NOMO-1 treated with dmso at 0.1 percent for 144 hours (cell line): Measurements from ENCODE around the gene RPLP2.

ENCODE experiments used
- DNase-seq: peaks from one replicate; lab custom pipeline; 2025; ENCODE audit not compliant: unreplicated experiment; lab: John Stamatoyannopoulos, UW

The RPLP2 gene

DNA sequence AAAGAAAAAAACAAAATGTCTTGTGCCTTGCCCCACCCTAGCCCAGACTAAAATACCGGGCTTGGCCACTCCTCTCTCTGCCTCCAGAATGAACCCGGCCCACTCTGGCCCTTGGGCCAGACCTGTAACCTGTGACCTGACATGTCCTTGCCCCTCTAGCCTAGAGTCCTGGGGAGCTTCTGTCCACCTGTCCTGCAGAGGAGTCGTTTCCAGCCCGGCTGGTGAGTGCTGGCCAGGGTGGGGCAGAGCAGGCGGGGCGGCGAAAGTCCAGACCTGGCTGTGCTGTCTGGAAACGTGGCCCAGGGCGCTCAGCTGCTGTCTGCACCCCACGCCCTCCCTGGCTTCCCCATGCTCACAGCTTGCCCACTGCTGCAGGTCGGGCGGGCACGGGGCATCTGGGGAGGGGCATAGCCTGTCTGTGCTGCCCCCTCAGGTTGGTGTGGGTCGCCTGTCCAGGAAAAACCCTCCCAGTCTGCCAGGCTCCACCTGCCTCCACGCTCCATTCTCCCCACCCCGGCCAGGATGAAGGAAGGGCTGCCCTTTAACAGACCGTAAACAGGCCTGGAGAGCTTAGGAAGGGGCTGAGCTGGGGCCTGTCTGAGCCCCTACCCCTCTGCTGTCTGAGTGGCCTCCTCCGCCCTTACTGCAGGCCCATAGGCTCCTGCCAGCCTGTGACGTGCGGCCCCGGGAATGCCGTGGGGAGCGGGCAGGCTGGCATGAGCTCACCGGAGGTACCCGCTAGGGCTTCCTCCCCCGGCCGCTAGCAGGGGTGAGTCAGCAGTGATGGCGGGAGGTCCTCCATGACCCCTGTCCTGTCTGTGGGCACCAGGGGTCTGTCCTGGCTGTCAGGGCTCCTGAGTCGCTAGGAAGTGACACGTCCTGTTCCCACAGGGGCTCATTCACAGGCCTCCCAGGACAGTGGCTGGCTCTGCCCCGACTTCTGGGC, 24.9 kb downstream of the RPLP2 start:
- no peak for DNase-seq

DNA sequence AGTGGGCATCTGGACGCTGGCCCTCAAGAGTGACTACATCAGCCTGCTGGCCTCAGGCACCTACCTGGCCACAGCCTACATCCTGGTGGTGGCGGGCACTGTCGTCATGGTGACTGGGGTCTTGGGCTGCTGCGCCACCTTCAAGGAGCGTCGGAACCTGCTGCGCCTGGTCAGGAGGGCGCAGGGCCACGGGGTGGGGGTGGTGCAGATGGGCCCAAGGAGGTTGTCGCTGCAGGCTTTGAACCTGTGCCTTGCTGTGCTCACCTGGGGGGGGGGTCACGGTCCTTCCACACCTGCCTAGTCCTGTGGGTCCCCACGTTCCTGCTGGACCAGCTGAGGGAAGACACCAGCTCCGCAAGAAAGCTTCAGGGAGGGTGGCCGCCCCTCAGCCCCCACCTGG, 26.5 kb downstream of the RPLP2 start:
- no peak for DNase-seq

DNA sequence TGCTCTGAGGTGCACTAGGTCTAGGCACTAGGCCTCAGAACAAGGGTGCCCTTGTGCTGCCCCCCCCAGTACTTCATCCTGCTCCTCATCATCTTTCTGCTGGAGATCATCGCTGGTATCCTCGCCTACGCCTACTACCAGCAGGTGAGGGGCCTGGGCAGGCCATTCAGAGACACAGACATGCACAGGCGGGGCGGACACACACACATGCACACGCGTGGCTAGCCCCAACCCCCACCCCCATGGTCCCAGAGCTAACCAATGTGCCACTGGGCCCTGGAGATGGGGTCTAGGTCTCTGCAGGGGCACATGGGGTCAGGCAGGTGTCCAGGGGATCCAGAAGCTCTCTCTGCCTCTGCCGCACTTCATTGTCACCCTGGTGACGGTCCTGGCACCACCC, 26.9 kb downstream of the RPLP2 start:
- DNase-seq, result no peak

DNA sequence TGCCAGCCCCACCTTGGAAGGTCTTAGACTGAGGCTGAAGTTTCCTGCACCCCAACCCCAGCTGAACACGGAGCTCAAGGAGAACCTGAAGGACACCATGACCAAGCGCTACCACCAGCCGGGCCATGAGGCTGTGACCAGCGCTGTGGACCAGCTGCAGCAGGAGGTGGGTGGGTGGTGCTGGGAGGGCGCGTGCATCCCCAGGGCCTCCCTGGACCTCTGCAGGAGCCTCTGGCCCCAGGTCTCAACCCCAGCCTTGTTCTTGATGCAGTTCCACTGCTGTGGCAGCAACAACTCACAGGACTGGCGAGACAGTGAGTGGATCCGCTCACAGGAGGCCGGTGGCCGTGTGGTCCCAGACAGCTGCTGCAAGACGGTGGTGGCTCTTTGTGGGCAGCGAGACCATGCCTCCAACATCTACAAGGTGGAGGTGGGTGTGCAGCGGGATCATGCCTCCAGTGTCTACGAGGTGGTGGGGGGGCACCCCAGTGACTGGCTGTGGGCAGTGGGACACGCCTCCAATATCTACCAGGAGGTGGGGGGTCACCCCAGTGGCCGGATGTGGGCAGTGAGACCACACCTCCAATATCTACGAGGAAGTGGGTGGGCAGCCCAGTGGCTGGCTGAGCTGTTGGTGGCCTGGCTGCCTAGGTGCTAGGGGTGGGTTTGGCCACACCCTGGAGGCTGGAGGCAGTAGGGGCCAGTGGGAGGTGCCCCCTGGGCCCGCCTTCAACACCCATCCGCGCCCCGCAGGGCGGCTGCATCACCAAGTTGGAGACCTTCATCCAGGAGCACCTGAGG, 27.6 kb downstream of the RPLP2 start:
- DNase-seq, result no peak

DNA sequence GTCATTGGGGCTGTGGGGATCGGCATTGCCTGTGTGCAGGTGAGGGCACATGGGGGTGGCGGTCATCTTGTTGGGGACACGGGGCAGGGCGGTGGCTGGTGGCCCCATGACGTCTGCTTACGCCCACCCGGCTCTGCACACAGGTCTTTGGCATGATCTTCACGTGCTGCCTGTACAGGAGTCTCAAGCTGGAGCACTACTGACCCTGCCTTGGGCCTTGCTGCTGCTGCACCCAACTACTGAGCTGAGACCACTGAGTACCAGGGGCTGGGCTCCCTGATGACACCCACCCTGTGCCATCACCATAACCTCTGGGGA, 28.2 kb downstream of the RPLP2 start:
- DNase-seq, result no peak

DNA sequence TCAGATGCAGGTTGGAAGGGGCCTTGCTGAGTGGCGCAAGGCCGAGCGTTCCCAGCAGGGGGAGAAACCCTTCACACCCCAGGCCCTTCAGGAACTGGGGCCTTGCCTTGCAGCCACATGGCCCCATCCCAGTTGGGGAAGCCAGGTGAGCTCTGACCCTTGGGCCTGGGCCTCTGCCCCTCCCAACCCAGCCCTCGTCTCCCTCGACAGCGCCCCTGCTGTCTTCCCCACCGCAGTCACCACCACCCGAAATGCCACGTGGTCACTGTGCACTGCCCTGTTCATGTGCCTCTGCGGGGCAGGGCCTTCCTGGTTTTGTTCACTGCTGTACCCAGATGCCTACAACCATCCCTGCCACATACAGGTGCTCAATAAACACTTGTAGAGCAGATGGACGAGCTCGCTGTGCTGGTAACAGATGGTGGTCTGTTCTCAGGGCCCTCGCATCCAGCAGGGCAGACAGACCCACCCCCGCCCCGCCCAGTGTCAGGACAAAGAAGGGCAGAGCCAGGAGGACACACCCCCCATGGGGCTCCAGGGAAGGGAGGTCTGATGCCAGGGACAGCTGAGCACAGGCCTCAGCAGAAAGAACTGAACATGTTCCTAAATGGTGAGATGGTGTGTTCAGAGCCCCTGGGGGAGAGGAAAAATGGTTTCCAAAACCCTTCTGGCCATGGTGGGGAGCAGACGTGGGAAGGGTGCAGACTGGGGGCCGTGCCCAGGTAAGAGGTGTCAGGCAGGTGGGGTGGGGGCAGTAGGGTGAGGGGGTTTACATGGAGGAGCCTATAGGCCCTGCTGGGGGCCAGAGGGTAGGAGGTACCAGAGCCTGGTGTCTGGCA, 28.9 kb downstream of the RPLP2 start:
- DNase-seq, result no peak

DNA sequence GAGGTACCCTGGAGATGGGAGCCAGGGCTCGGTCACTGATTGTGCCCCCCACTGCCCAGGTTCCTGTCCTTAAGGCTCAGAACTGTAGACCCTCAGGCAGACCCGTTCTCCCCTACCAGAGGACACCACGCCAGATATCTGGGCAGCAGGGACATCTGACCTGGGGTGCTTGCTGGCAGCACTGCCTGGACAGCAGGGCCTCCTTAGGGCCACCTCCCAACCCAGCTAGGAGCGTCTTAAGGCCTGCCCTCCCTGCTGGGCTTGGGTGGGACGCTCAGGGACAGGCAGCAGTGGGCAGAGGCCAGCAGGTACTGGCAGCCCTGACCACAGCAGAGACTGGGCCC, 29.5 kb downstream of the RPLP2 start:
- DNase-seq, result no peak

DNA sequence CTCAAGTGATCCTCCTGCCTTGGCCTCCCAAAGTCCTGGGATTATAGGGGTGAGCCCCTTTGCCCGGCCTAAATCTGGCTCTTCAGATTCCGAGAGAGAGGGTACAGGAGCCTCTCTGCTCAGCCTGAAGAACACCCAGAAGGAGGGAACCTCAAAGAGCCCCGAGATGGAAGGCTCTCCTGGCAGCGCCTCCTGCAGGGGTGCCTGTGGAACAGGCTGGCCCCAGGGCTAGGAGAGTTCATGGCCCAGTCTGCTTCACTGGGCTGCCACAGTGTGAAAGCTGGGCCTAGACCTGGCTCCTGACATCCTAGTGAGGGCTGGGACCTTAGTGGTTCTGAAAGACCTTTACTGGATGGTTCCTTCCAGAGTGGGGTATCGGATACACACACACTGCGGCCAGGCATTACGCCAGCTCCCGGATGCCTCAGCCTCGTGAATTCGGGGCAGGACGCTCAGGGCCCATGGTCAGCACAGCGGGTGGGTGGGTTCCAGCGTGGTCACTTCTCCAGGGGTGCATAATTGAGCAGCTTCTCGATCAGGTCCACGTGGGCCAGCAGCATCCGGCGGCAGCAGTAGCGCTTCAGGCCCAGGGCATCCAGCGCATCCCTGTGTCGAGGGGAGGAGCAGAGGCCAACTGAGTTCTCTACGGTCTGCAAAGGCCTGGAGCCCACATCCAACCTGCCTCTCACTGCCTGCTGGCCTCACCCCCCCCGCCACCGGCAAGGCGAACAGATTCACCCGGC, 30.3 kb downstream of the RPLP2 start:
- DNase-seq, result no peak

DNA sequence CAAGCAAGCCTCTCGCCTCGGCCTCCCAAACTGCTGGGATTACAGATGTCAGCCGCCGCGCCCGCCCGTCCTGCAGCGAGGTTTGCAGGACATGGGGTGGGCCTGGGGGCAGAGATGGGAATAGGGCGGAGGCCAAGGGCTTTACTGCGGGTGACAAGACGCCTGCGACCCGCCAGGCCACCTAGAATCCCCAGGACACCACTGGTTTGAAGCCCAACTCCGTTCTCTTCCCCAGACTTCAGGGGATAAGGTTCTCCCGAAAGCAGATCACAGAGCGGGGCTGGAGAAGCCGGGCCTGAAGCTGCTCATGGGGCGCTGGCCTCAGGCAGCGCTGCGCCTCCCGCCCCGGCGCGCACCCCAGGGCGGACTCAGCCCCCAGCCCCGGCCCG, 32.2 kb downstream of the RPLP2 start:
- no peak for DNase-seq

DNA sequence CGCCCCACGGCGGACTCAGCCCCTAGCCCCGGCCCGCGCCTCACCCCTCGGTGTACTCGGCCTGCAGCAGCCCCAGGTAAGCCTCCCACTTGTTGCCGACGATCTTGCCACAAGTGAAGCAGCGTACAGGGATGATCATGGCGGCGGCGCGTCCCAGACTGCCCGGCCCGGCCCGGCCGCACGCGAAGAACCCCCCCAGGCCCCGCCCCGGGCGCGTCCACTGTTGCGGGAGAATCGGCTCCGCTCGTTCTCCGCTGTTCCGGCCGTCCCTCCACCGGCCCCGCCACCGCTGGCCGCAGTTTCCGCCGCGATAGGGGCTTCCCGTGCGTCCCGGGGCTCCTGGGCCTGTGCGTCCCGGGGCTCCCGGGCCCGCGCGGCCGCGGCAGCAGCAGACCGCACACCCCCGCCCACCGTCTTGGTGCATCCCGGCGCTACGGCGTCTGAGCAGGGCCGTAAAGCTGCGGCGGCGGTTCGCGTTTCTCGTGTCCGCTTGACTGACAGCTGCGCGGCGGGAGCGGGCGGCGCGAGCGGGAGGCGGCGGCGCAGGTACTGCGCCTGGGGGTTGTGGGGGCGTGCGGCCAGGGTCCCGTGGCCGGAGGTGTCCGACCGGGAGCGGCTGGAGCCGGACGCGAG, 32.7 kb downstream of the RPLP2 start, which contains the start of the genes POLR2L and TSPAN4:
Gene POLR2L (minus strand): TSS at position 160 of the 633 bp plus-strand sequence. CDS start 21 bp downstream, at position 139.
Gene TSPAN4 (plus strand): TSS at position 483 of the 633 bp plus-strand sequence. CDS start 7,453 bp downstream, outside the sequence.
- peak; percentile 73 for DNase-seq

DNA sequence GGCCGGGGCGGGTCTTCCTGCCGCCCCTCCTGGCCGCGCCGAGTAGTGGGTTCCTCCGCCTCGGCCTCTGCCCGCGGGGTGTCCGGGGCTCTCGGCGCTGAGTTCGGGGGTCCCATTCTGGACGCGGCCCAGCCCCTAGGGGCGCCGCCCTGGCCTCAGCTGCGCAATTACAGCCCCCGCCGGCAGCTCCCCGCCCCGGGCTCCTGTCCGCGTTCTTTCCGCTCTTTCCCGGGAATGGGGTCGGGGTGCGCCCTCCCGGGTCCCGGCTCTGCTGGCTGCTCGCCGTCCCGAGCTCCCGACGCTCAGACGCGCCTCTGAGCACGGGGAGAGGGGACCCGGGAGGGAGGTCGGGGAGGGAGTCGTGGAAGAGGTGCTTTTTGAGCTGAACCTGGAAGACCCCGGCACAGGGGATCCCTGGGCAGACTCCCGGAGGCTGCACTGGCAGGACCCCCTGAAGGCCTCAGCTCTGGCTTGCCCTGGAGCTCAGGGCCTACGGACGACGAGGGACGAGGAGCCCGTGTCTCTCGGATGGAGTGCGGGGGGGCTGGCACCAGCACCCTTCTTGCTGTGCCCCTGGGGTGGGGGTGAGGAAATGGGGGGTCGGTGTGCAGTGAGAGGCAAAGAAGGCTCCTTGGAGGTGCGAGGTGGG, 33.4 kb downstream of the RPLP2 start:
- no peak for DNase-seq

DNA sequence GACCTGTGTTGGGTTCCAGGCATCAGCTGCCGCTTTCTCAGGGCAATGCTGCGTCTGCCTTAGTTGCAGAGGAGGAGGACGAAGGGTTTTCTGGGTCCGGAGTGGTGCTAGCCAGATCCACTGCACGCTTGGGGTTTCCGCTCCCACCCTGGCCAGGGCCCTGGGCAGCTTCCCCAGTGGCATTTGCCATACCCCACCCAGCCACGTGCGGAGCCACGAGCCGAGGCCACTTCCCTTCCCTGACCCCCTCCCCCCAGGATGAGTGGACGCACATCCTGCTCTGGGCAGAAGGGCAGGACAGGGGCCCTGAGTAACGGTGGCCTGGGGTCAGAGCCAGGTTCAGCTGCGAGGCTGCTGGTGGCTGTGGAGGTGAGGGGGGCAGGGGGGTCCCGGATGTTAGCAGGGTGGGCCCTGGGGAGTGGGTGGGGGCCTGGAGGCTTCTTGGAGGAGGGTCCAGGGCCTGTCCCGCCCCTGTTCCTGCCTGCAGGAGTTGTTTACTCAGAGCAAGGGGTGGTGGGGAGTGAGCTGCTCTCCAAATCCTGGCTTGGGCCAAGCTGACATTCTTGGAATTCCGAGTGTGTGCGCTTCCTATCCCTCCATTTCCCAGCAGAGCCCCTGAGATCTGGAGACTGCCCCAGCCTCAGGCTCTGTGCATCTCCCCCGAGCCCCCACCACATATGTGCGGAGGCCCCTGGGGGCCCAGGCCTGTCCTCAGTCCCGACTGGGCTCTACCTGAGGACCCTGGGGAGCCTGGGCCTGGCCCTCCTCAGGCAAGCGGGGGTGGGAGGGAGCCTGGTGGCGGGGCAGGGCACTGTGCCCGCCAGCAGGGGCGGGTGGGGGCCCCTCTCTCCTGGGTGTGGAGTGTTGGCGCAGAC, 34.3 kb downstream of the RPLP2 start:
- DNase-seq, result no peak

DNA sequence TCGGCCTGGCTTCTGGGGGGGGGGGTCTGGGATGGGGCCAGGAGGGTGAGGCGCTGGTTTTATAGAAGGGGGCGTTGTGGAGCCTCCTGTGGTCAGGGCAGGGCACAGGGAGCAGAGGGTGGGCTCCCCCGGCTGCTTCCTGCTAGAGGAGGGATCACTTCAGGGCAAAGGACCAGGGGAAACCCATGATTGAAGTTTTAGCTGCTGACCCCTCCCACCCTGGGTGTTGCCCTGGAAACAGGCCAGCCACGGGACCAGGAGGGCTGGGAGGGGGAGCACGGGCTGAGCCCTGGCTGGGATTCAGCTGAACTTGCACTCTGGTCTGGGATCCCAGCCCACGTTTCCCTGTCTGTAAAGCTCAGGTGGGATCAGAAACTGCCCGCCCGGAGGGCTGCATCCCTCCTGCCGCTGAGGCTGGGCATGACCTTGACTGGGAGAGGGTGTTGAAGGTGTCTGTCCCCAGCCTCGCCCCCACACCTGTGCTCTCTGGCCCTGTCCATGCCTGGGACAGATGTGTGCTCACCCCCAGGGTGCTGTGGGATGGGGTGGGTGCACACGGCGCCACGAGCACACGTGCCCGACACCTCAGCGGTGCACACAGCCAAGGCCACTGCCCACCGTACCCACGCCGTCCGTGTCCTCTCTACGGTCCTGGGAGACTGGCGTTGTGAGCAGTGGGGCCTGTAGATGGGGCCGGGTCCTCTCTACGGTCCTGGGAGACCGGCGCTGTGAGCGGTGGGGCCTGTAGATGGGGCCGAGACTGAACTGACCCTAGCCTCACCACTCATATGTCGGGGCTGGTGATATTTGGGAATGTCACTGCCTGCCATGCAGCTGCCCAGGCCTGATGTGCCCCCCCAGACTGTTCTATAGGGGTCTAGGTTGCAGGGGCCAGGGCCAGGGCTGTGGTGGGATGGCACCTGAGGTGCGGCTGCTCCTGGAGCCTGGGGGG, 35.2 kb downstream of the RPLP2 start:
- no peak for DNase-seq

DNA sequence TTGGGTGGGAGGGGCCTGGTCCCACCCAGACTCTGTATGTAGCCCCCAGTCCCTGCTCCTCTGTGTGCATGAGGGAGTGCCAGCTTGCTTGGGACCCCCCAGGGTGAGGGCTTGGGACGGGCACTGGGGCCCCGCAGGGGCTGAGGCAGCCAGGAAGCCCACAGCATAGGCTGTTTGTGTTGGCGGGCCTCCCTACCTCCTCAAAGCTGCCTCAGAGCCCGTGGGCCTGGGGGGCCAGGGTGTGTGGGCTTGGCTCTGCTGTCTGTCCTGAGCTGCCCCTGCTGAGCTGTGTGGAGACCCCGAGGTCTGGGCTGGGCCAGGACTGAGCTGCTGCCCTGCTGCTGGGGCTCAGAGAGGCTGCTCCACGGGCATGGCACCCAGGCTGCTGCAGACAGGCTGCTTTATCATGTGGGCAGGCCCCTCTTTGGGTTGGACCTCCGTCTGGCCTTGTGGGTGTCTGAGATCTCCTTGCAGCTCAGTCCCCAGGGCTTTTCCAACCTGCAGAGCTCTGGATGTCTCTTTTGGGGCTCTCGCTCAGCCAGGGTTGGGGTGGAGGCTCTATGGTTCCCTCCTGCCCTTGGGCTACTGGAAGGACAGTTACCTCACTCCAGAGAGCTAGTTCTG, 36.2 kb downstream of the RPLP2 start:
- DNase-seq, result no peak

DNA sequence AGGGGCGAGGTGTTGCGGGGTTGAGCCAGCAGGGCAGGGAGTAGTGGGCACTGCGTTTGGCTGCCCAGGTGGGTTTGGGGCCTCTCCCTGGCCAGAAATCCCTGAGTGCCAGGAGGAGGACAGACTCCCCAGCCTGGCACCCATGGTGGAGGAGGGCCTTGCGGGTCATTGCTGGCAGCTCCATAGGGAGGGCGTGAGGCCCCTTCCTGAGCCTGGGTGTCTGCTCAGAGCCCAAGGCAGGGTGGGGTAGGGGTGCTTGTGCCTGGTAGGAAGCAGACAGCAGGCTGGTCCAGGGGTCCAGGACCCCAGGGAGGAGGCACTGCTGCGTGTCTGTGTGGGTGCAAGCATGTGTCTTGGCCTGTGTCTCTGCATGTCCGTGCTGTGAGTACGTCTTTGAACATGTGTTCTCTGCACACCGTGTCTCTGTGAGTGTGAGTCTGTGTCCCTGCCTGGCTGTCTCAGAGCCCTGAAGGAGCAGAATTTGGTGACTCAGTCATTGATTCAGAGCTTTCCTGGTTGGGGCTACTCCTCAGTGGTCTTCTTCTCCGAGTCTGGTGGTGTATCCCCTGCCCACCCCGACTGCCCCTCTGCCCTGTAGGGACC, 36.8 kb downstream of the RPLP2 start:
- DNase-seq, result no peak

DNA sequence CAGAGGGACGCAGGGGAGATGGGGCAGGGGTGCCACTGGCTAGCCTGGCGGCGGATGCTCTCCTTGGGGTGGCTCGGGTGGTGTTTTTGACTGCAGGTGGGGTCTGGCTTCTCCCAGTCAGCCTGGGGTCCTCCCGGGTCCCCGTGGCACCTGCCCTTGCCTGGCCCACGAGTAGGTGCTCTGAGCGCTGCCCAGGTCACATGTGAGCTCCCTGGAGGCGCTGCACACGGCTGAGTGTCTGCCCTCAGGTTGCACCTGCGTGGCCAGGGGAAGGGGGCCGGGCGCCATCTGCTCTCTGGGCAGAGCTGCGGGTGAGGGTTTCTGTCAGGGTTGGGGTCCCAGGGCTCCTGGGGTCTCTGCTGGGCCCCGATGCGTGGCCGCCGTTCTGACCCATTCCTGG, 38.1 kb downstream of the RPLP2 start:
- no peak for DNase-seq
